HCT116 (cell line): ENCODE data around the gene SMPDL3A. TPM values are rescaled to one million over a fixed set of nuclear protein-coding genes. Genes with fewer than 3 reads are reported as not detected.

Experiments used
- ATAC-seq: fragments of 200-7000 bp; cut with Tn5 transposase; 2 replicates; pipeline ENCODE4 v1.9.1; 2020; ENCODE audit warnings: mild to moderate bottlenecking, moderate library complexity
- BruUV-seq: library from RNA; stranded (reverse); fragments of 400-500 nt; replicated peaks from 2 replicates; lab custom pipeline; 2021; lab: Mats Ljungman, UMichigan
- CTCF ChIA-PET: fragments of 300-600 bp; sonication (Branson Sonifier 250); formaldehyde crosslinking; loops from one replicate; lab custom pipeline; 2021; ENCODE audit warnings: antibody characterized with exemption; lab: Charles Lee
- POLR2A ChIA-PET: fragments of 300-600, 350-600 bp; sonication (Branson Sonifier 250); formaldehyde crosslinking; loops from one replicate; lab custom pipeline; 2021; ENCODE audit warnings: antibody characterized with exemption; lab: Charles Lee
- RAD21 ChIA-PET, 2 experiments: fragments of 300-600 bp; sonication (Branson Sonifier 250); formaldehyde crosslinking; loops; one replicate each; lab custom pipeline; 2023; ENCODE audit warnings: low total read pairs in 2 of 2; ENCODE audit not compliant: uncharacterized antibody in 2 of 2, unreplicated experiment in 2 of 2, low non-redundant PET in 1 of 2; lab: Charles Lee
- DNase-seq: peaks from one replicate; pipeline ENCODE4 v3.0.0-alpha.2; 2010; ENCODE audit warnings: low read depth, low spot score
- H2AFZ ChIP-seq: fragments of 200-600 bp; shearing (Covaris generic), sonication (generic); 2 replicates; pipeline ENCODE4 v1.6.1; 2017; ENCODE audit warnings: low read depth, mixed run types, mixed read lengths, antibody characterized with exemption, low read length; ENCODE audit not compliant: poor library complexity, severe bottlenecking
- H3K27ac ChIP-seq: 2 replicates; pipeline ENCODE4 v1.5.1; 2012; ENCODE audit warnings: low read depth, low read length
- H3K27me3 ChIP-seq: fragments of 200-600 bp; sonication (generic); 2 replicates; pipeline ENCODE4 v1.6.1; 2016; ENCODE audit warnings: mixed run types, low read length, mixed read lengths; ENCODE audit not compliant: insufficient read depth
- H3K36me3 ChIP-seq, 2 experiments: fragments of 200-500 bp in 1 of 2; fragments of 200-600 bp in 1 of 2; sonication (Bioruptor generic) in 1 of 2; sonication (generic) in 1 of 2; 2 replicates each; pipeline versions ENCODE4 v1.5.1 to v1.6.1; 2014 to 2016; ENCODE audit warnings: low read length in 2 of 2, inconsistent platforms in 1 of 2, mixed read lengths in 1 of 2, mixed run types in 1 of 2; ENCODE audit not compliant: insufficient read depth in 2 of 2, control insufficient read depth in 1 of 2
- H3K4me1 ChIP-seq, 2 experiments: fragments of 200-600 bp in 1 of 2; sonication (generic) in 1 of 2; 2 replicates each; pipeline versions ENCODE4 v1.5.1 to v1.6.1; 2012 to 2017; ENCODE audit warnings: low read length in 2 of 2, inconsistent platforms in 1 of 2, mild to moderate bottlenecking in 1 of 2, mixed read lengths in 1 of 2, mixed run types in 1 of 2, moderate library complexity in 1 of 2; ENCODE audit not compliant: insufficient read depth in 2 of 2, control insufficient read depth in 1 of 2
- H3K4me2 ChIP-seq: fragments of 200-600 bp; sonication (generic); 2 replicates; pipeline ENCODE4 v1.6.1; 2017; ENCODE audit warnings: mixed run types, low read length, mixed read lengths
- H3K4me3 ChIP-seq, 2 experiments: fragments of 200-600 bp in 1 of 2; sonication (generic) in 1 of 2; replicated peaks in 1 of 2; 2 replicates each; pipeline ENCODE4 v1.5.1; 2011 to 2016; ENCODE audit warnings: low read length in 2 of 2, control low read depth in 1 of 2, low read depth in 1 of 2, mild to moderate bottlenecking in 1 of 2, mixed read lengths in 1 of 2, mixed run types in 1 of 2
- H3K79me2 ChIP-seq: fragments of 200-600 bp; sonication (generic); 2 replicates; pipeline ENCODE4 v1.6.1; 2017; ENCODE audit warnings: mild to moderate bottlenecking, mixed run types, low read length, moderate library complexity, mixed read lengths; ENCODE audit not compliant: insufficient read depth
- H3K9ac ChIP-seq: fragments of 200-600 bp; sonication (generic); 2 replicates; pipeline ENCODE4 v1.6.1; 2016; ENCODE audit warnings: low read length, mixed read lengths
- H3K9me2 ChIP-seq: fragments of 200-600 bp; sonication (generic), shearing (Covaris generic); 2 replicates; pipeline ENCODE4 v1.6.1; 2017; ENCODE audit warnings: mixed run types, mild to moderate bottlenecking, moderate library complexity; ENCODE audit not compliant: insufficient read depth
- H3K9me3 ChIP-seq, 2 experiments: fragments of 200-500 bp in 1 of 2; fragments of 200-600 bp in 1 of 2; sonication (Bioruptor generic) in 1 of 2; sonication (generic) in 1 of 2; 2 replicates each; pipeline ENCODE4 v1.6.1; 2014 to 2017; ENCODE audit warnings: low read length in 2 of 2, mixed read lengths in 2 of 2, inconsistent platforms in 1 of 2, low read depth in 1 of 2, mild to moderate bottlenecking in 1 of 2, mixed run types in 1 of 2, moderate library complexity in 1 of 2; ENCODE audit not compliant: control insufficient read depth in 1 of 2, insufficient read depth in 1 of 2
- H4K20me1 ChIP-seq: fragments of 200-600 bp; sonication (generic), shearing (Covaris generic); 2 replicates; pipeline ENCODE4 v1.6.1; 2017; ENCODE audit warnings: mixed run types, mild to moderate bottlenecking, moderate library complexity; ENCODE audit not compliant: insufficient read depth
- CBX3 ChIP-seq: IDR thresholded peaks from 2 replicates; pipeline ENCODE4 v1.6.1; 2012; ENCODE audit warnings: low read depth
- CEBPB ChIP-seq: IDR thresholded peaks from 2 replicates; pipeline ENCODE4 v1.6.1; 2012; ENCODE audit warnings: low read depth
- EGR1 ChIP-seq: IDR thresholded peaks from 2 replicates; pipeline ENCODE4 v1.6.1; 2012; ENCODE audit warnings: low read depth
- ELF1 ChIP-seq: IDR thresholded peaks from 2 replicates; pipeline ENCODE4 v1.6.1; 2012; ENCODE audit warnings: low read depth, borderline replicate concordance
- EZH2 ChIP-seq: fragments of 200-600 bp; sonication (generic); IDR thresholded peaks from 2 replicates; pipeline ENCODE4 v1.6.1; 2017; ENCODE audit warnings: antibody characterized with exemption, mixed run types
- EZH2phosphoT487 ChIP-seq: fragments of 200-600 bp; IDR thresholded peaks from 2 replicates; pipeline ENCODE4 v1.6.1; 2018; ENCODE audit warnings: antibody characterized with exemption, borderline replicate concordance
- FOSL1 ChIP-seq: IDR thresholded peaks from 2 replicates; pipeline ENCODE4 v1.6.1; 2012; ENCODE audit warnings: low read depth
- POLR2A ChIP-seq: IDR thresholded peaks from 2 replicates; pipeline ENCODE4 v1.7.0; 2011; ENCODE audit warnings: borderline replicate concordance; ENCODE audit not compliant: insufficient read depth, insufficient read length; ENCODE audit errors: extremely low read depth
- POLR2AphosphoS5 ChIP-seq: IDR thresholded peaks from 2 replicates; pipeline ENCODE4 v1.6.1; 2011; ENCODE audit warnings: mild to moderate bottlenecking, low read depth, low read length, moderate library complexity
- RAD21 ChIP-seq: IDR thresholded peaks from 2 replicates; pipeline ENCODE4 v1.6.1; 2012; ENCODE audit warnings: low read depth, mild to moderate bottlenecking
- SIN3A ChIP-seq: IDR thresholded peaks from 2 replicates; pipeline ENCODE4 v1.6.1; 2012; ENCODE audit warnings: low read depth
- SRF ChIP-seq: IDR thresholded peaks from 2 replicates; pipeline ENCODE4 v1.6.1; 2012; ENCODE audit warnings: low read depth
- YY1 ChIP-seq: IDR thresholded peaks from 2 replicates; pipeline ENCODE4 v1.6.1; 2011; ENCODE audit warnings: low read length, low read depth, moderate library complexity, mild to moderate bottlenecking; ENCODE audit not compliant: insufficient replicate concordance; ENCODE audit errors: extremely low read depth
- ZFX ChIP-seq: fragments of 450-650 bp; IDR thresholded peaks from 2 replicates; pipeline ENCODE4 v1.6.1; 2017
- ZNF274 ChIP-seq: fragments of 200-500 bp; sonication (Bioruptor generic); IDR thresholded peaks from 2 replicates; pipeline ENCODE4 v1.6.1; 2014; ENCODE audit warnings: mild to moderate bottlenecking, low read depth, low read length, inconsistent platforms
- intact Hi-C: fragments of 100-400 bp; cut with micrococcal nuclease; formaldehyde crosslinking; loops from 2 replicates; pipeline ENCODE4 v1.10.0; 2022
- total RNA-seq: library from RNA; stranded (reverse); gene quantifications from one replicate; pipeline ENCODE4 v1.2.1, GENCODE V29; 2021; ENCODE audit not compliant: unreplicated experiment
- TF ChIP-seq, protein P1 (sequence below): IDR thresholded peaks from 2 replicates; pipeline ENCODE4 v1.6.1; 2012
- TF ChIP-seq, protein P2 (sequence below): IDR thresholded peaks from 2 replicates; pipeline ENCODE4 v1.6.1; 2012
- TF ChIP-seq, protein P3 (sequence below): IDR thresholded peaks from 2 replicates; pipeline ENCODE4 v1.6.1; 2011; ENCODE audit warnings: mild to moderate bottlenecking, low read length, moderate library complexity; ENCODE audit not compliant: insufficient replicate concordance; ENCODE audit errors: extremely low read depth
- TF ChIP-seq, protein P4 (sequence below): IDR thresholded peaks from 2 replicates; pipeline ENCODE4 v1.6.1; 2012; ENCODE audit warnings: low read depth
- TF ChIP-seq, protein P5 (sequence below), 3 experiments: fragments of 200-600 bp in 1 of 3; sonication (generic) in 1 of 3; IDR thresholded peaks in 2 of 3; conservative IDR thresholded peaks in 1 of 3; 2 replicates each; pipeline ENCODE4 v1.5.1; 2012 to 2017; ENCODE audit warnings: low read depth in 2 of 3, low read length in 2 of 3, antibody characterized with exemption in 1 of 3, borderline replicate concordance in 1 of 3, control low read depth in 1 of 3, mild to moderate bottlenecking in 1 of 3, mixed read lengths in 1 of 3, mixed run types in 1 of 3, moderate library complexity in 1 of 3; ENCODE audit not compliant: insufficient read depth in 1 of 3

Gene SMPDL3A
- total RNA-seq, 1 experiment from 2014 or later, result 2.4 TPM

DNA sequence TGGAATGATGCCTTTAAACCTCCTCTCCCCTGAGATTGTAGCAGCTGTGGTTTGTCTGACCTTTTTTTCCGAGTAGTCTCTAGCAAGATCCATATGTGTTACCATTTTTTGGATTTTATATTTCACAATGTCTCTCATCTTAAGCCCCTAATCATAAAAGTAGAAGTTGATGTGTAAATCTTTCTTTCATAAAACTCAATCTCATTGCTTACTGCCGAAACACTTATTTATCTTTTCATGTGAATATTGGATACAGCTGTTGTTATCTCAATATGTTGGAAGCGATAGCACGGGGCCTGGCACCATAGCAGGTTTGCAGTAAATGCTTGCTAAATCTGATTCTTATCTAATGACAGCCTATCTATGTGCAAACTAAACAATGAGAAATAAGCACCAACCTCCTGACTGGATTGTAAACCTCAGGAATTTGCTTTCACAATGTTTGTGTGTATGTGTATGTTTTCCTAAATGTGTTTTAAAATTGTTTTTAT lies 14.2 kb downstream of the SMPDL3A start:
- no peaks in the 10 kb centered on the region for H3K36me3 ChIP-seq
- no peaks in the 10 kb centered on the region for H3K9me3 ChIP-seq
- no peak overlapping the region for H3K4me3 ChIP-seq
- H3K9me2 ChIP-seq, result no peaks in the 10 kb centered on the region
- H3K27me3 ChIP-seq, result no peaks in the 10 kb centered on the region
- CTCF ChIA-PET, result no interaction called here
- no peak overlapping the region for H2AFZ ChIP-seq
- no peak overlapping the region for H3K27ac ChIP-seq
- no peaks in the 10 kb centered on the region for H3K79me2 ChIP-seq
- no peak for ATAC-seq
- intact Hi-C loops, result no loop called here
- no TSS peak for BruUV-seq
- H3K9ac ChIP-seq, result no peak overlapping the region
- H3K4me1 ChIP-seq, result peaks cover 3 to 23% of the 10 kb centered on the region in 2 experiments
- TF ChIP-seq SRF (no peak), ZNF274 (no peak), RAD21 (no peak), FOSL1 (no peak), CEBPB (no peak), CBX3 (no peak), POLR2AphosphoS5 (no peak), POLR2A (no peak), SIN3A (no peak), ZFX (no peak), EGR1 (no peak), EZH2phosphoT487 (no peak), EZH2 (no peak), YY1 (no peak), ELF1 (no peak)
- TF ChIP-seq, protein P1, sequence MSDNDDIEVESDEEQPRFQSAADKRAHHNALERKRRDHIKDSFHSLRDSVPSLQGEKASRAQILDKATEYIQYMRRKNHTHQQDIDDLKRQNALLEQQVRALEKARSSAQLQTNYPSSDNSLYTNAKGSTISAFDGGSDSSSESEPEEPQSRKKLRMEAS, result no peak
- TF ChIP-seq, protein P2, sequence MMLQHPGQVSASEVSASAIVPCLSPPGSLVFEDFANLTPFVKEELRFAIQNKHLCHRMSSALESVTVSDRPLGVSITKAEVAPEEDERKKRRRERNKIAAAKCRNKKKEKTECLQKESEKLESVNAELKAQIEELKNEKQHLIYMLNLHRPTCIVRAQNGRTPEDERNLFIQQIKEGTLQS, result no peak
- TF ChIP-seq, protein P3, sequence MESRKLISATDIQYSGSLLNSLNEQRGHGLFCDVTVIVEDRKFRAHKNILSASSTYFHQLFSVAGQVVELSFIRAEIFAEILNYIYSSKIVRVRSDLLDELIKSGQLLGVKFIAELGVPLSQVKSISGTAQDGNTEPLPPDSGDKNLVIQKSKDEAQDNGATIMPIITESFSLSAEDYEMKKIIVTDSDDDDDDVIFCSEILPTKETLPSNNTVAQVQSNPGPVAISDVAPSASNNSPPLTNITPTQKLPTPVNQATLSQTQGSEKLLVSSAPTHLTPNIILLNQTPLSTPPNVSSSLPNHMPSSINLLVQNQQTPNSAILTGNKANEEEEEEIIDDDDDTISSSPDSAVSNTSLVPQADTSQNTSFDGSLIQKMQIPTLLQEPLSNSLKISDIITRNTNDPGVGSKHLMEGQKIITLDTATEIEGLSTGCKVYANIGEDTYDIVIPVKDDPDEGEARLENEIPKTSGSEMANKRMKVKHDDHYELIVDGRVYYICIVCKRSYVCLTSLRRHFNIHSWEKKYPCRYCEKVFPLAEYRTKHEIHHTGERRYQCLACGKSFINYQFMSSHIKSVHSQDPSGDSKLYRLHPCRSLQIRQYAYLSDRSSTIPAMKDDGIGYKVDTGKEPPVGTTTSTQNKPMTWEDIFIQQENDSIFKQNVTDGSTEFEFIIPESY, result no peak
- TF ChIP-seq, protein P4, sequence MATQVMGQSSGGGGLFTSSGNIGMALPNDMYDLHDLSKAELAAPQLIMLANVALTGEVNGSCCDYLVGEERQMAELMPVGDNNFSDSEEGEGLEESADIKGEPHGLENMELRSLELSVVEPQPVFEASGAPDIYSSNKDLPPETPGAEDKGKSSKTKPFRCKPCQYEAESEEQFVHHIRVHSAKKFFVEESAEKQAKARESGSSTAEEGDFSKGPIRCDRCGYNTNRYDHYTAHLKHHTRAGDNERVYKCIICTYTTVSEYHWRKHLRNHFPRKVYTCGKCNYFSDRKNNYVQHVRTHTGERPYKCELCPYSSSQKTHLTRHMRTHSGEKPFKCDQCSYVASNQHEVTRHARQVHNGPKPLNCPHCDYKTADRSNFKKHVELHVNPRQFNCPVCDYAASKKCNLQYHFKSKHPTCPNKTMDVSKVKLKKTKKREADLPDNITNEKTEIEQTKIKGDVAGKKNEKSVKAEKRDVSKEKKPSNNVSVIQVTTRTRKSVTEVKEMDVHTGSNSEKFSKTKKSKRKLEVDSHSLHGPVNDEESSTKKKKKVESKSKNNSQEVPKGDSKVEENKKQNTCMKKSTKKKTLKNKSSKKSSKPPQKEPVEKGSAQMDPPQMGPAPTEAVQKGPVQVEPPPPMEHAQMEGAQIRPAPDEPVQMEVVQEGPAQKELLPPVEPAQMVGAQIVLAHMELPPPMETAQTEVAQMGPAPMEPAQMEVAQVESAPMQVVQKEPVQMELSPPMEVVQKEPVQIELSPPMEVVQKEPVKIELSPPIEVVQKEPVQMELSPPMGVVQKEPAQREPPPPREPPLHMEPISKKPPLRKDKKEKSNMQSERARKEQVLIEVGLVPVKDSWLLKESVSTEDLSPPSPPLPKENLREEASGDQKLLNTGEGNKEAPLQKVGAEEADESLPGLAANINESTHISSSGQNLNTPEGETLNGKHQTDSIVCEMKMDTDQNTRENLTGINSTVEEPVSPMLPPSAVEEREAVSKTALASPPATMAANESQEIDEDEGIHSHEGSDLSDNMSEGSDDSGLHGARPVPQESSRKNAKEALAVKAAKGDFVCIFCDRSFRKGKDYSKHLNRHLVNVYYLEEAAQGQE, result no peak
- TF ChIP-seq, protein P5, sequence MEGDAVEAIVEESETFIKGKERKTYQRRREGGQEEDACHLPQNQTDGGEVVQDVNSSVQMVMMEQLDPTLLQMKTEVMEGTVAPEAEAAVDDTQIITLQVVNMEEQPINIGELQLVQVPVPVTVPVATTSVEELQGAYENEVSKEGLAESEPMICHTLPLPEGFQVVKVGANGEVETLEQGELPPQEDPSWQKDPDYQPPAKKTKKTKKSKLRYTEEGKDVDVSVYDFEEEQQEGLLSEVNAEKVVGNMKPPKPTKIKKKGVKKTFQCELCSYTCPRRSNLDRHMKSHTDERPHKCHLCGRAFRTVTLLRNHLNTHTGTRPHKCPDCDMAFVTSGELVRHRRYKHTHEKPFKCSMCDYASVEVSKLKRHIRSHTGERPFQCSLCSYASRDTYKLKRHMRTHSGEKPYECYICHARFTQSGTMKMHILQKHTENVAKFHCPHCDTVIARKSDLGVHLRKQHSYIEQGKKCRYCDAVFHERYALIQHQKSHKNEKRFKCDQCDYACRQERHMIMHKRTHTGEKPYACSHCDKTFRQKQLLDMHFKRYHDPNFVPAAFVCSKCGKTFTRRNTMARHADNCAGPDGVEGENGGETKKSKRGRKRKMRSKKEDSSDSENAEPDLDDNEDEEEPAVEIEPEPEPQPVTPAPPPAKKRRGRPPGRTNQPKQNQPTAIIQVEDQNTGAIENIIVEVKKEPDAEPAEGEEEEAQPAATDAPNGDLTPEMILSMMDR (IDR thresholded peaks at IDR 0.05 in 2 of 3, conservative IDR thresholded peaks at IDR 0.05 in 1 of 3; ENCODE audit: borderline replicate concordance in 1 of 3, insufficient read depth in 1 of 3, low read depth in 2 of 3, low read length in 2 of 3), result no peak
- TF ChIP-seq, all 23 proteins: peak for 0
- ChIA-PET RAD21 (no interaction called here), POLR2A (no interaction called here)
- Histone ChIP-seq H3K4me2 (no peak overlapping the region), H4K20me1 (no peaks in the 10 kb centered on the region)
- DNase-seq, result no peak
